22Rv1 (cell line): ENCODE measurements around the gene APBB2.

ENCODE experiments used
- H3K27ac ChIP-seq: fragments of 450-650 bp; 2 replicates; pipeline ENCODE4 v1.5.1; 2017
- CTCF ChIP-seq: fragments of 450-650 bp; IDR thresholded peaks from 2 replicates; pipeline ENCODE4 v1.5.1; 2017; ENCODE audit warnings: mild to moderate bottlenecking
- ZFX ChIP-seq: fragments of 450-650 bp; IDR thresholded peaks from 2 replicates; pipeline ENCODE4 v1.6.1; 2017; ENCODE audit warnings: antibody characterized with exemption, borderline replicate concordance

APBB2 gene

GRCh38 chr4:41209901-41210300 lies 4.4 kb downstream of the APBB2 start:
- no peak overlapping the region for H3K27ac ChIP-seq
- no peak for TF ChIP-seq ZFX
- no peak for TF ChIP-seq CTCF

DNA sequence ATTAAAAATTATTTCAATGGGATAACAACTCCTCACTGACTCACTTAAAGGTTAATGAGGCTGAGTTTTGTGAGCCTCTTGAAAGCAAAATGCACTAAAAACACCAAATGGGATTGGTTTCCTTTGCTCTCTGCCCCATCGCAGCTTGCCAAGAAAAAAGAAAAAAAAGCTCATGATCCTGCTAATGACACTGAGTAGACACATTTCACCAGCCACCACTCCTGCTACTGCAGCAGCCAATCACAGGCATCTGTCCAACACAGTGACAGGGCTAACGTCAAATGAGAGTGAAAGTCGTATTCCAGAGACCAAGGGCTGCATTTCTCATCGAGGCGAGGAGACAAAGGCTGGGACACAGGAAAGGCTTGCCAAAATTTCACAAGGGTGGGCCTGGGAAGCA lies 5.2 kb downstream of the APBB2 start:
- TF ChIP-seq ZFX (no peak), CTCF (no peak)
- H3K27ac ChIP-seq: no peak overlapping the region

DNA sequence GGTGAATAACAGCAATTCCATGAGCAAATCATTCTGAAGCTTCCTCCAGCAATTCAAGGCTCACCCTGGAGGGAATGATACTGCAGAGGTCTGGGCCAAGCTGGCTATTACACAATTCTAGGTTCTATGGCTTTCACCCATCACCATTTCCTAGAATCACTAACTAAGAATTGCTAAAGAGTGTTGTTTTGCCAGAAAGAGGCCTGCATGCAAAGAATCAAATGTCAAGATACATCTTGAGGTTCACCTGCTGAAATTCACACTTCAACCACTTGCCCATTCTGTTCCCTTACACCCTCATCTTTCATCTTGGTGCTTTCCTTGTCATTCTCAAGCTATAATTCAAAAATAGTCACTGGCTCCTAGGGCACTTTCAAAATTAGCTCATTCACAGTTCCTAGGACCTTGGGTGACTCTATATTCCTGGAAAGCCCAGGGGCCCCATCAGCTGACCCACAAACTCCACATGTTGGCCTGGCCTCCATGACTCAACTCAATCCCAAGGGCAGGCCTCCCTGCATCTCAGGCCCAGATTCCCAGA lies 7.0 kb downstream of the APBB2 start:
- no peak overlapping the region for H3K27ac ChIP-seq
- TF ChIP-seq CTCF (no peak), ZFX (no peak)

DNA sequence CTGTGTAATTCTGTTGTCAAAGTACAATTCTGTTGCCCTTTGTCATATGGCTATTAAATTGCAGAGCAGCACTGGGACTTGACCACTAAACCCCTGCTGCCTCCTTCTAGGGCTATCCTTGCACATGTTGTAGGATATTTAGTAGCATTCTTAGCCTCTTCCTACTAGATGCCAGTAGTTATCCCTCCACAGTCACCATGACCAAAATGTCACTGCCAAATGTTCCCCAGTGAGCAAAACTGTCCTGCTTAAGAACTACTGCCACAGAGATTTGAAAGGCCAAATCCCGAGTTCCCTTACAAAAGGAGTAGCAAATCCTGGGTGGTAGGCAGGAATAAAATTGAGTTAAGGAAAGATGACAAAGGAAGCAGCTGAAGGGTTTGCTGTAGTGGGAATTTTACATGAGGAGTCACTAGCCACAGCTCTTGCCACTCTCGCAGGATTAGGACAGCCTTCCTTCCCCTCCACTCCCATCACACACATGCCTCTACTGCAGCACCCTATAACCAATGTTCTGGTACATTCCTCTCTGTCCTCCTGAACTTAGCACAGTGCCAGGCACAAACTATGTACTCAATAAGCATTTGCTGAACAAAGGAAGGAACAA lies 8.4 kb downstream of the APBB2 start:
- no peak for TF ChIP-seq ZFX
- H3K27ac ChIP-seq: no peak overlapping the region

GRCh38 chr4:41205130-41205529 lies 9.2 kb downstream of the APBB2 start:
- TF ChIP-seq CTCF: no peak
- TF ChIP-seq ZFX: no peak
- no peak overlapping the region for H3K27ac ChIP-seq

DNA sequence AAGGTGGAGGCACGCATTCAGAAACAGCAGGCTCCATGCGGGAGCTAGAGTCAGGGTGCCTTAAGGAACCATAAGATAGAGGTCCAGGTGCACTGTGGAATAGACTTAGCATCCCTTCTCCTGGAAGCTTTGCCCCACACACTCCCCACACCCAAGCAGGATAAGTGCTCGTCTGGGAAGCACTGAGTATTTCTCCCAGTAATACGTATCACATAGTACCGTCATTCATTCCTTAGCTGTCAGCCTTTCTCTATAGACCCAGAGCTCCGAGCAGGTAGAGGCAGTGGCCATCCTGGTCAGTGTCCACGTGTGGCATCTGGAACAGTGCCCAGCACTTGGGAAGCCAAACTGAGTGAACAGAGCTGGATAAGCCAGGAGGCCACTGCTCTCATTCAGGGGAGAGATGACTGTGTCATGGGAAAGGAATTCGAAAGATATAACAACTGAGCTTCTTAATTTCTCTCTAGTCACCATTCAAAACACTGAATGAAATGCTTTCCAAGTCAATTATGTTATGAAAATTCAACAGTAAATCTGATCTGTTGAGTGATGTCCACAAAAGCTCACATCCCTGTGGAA lies 9.9 kb downstream of the APBB2 start:
- no peak overlapping the region for H3K27ac ChIP-seq
- no peak for TF ChIP-seq ZFX
- no peak for TF ChIP-seq CTCF

DNA sequence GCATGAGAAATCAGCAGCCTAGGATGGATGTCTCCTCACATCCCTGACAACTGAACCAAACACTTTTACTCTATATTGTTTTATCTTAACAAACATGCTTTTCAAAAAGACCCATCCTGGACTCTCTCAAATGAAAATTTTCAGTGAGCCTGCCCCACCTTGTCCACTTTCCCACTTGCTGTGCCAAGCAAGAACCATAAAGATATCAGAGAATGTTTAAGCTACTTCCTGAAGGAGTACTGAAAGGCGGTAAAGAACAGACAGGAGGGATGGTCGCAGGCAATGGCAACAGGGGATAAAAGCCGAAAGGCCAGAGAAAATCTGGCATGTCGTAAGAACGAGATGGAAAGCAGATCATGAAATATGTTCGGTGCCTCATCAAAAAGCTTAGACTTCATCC lies 10.5 kb downstream of the APBB2 start:
- H3K27ac ChIP-seq: no peak overlapping the region
- TF ChIP-seq ZFX (no peak), CTCF (no peak)
